Transverse colon (tissue), 4 donors: ENCODE results near the gene ACHE. TPM values are rescaled to one million over a fixed set of nuclear protein-coding genes. Genes with fewer than 3 reads are reported as not detected.
A peak's percentile ranks its signal among the peaks of the same experiment; 100 is the strongest.
"Not testable (repeated sequence)": the region's sequence is repeated elsewhere in the genome, so short reads cannot be mapped to it uniquely, and the experiment has no call there.

ENCODE experiments used
- DNase-seq: peaks from one replicate; pipeline ENCODE4 v3.0.0-alpha.2; 2019
- H3K27ac ChIP-seq, 4 donors: fragments of 200-600 bp; sonication (generic); 2 replicates each; pipeline ENCODE4 v1.5.1; 2016 to 2018; ENCODE audit warnings: inconsistent platforms in 4 of 4
- H3K27me3 ChIP-seq: fragments of 200-600 bp; sonication (generic); 2 replicates; pipeline ENCODE4 v1.5.1; 2017; ENCODE audit warnings: inconsistent platforms
- H3K36me3 ChIP-seq, 4 donors: fragments of 200-600 bp; sonication (generic); 2 replicates each; pipeline ENCODE4 v1.5.1; 2017 to 2019; ENCODE audit warnings: inconsistent platforms in 4 of 4
- H3K4me1 ChIP-seq, 4 donors: fragments of 200-600 bp; sonication (generic); 2 replicates each; pipeline ENCODE4 v1.5.1; 2017 to 2020; ENCODE audit warnings: inconsistent platforms in 4 of 4
- H3K4me3 ChIP-seq, 4 donors: fragments of 200-600 bp; sonication (generic); 1 replicate in 1 of 4; 2 replicates in 3 of 4; pipeline versions ENCODE4 v1.5.1 to v1.6.1; 2017 to 2019; ENCODE audit warnings: inconsistent platforms in 4 of 4
- H3K9me3 ChIP-seq, 2 donors: fragments of 200-600 bp; sonication (generic); 2 replicates each; pipeline ENCODE4 v1.5.1; 2017 to 2019; ENCODE audit warnings: inconsistent platforms in 2 of 2
- EP300 ChIP-seq: sonication (generic); formaldehyde crosslinking; IDR thresholded peaks from one replicate; pipeline ENCODE4 v1.6.1; 2017; ENCODE audit warnings: antibody characterized with exemption, low read depth
- POLR2A ChIP-seq: fragments of 450-650 bp; IDR thresholded peaks from one replicate; pipeline ENCODE4 v1.6.1; 2016; ENCODE audit warnings: antibody characterized with exemption, mild to moderate bottlenecking, moderate library complexity
- POLR2AphosphoS5 ChIP-seq, 3 donors: sonication (generic); formaldehyde crosslinking; IDR thresholded peaks; one replicate each; pipeline ENCODE4 v1.6.1; 2016; ENCODE audit warnings: antibody characterized with exemption in 3 of 3
- WGBS, 2 donors: methylation state at CpG; one replicate each; pipeline ENCODE4 v1.1.5; 2018; ENCODE audit warnings: low coverage in 1 of 2; 5-methylcytosine and 5-hydroxymethylcytosine counted together
- in situ Hi-C, 4 donors: fragments of 200-750 bp; cut with MboI; loops; one replicate each; pipeline versions ENCODE4 v1.15.0 to v1.15.1; 2017; ENCODE audit warnings: low sequenced_read_pairs in 3 of 4, low pct_ligation_motif_present in 1 of 4, low pct_unique_long_range_greater_than_20kb in 1 of 4
- intact Hi-C: fragments of 100-400 bp; cut with DNase I; formaldehyde crosslinking; loops from one replicate; pipeline ENCODE4 v1.15.1; 2023; ENCODE audit warnings: low total_unique reads
- total RNA-seq, 4 donors: library from RNA; depleted of rRNA; stranded (reverse); fragments of >200 nt; gene quantifications; one replicate each; pipeline ENCODE4 v1.1.0, GENCODE V29; 2016
- TF ChIP-seq, protein P1 (sequence below), 5 experiments: fragments of 200-600 bp in 3 of 5; fragments of 450-650 bp in 2 of 5; sonication (generic) in 3 of 5; IDR thresholded peaks; 1 replicate in 2 of 5; 2 replicates in 3 of 5; pipeline ENCODE4 v1.5.1; 2016 to 2017; ENCODE audit warnings: antibody characterized with exemption in 5 of 5, inconsistent platforms in 3 of 5, mild to moderate bottlenecking in 2 of 5, moderate library complexity in 1 of 5

Gene ACHE
- total RNA-seq, 4 donors from 2014 or later: 3.8 to 29.9 (median 14.3) TPM

DNA sequence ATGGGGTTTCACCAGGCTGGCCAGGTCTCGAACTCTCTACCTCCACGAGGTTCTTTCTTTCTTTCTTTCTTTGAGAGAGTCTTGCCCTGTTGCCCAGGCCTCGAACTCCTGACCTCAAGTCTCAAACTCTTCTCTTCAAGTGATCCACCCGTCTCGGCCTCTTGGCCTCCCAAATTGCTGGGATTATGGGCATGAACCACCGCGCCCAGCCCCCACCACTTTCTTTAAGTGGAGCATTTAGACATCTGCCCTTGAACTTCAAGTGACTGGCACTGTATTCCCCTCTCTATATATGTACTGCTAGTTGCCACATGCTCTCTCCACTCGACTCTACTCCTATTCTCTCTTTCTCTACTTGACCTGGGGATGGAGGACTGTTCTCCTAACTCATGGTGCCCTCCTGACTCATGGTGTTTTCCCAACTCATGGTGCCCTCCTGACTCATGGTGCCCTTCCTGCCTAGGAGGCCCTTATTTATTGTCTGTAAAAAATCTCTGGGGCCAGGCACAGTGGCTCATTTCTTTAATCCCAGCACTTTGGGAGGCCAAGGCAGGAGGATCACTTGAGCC, 19.3 kb upstream of the ACHE start:
- TF ChIP-seq, protein P1, sequence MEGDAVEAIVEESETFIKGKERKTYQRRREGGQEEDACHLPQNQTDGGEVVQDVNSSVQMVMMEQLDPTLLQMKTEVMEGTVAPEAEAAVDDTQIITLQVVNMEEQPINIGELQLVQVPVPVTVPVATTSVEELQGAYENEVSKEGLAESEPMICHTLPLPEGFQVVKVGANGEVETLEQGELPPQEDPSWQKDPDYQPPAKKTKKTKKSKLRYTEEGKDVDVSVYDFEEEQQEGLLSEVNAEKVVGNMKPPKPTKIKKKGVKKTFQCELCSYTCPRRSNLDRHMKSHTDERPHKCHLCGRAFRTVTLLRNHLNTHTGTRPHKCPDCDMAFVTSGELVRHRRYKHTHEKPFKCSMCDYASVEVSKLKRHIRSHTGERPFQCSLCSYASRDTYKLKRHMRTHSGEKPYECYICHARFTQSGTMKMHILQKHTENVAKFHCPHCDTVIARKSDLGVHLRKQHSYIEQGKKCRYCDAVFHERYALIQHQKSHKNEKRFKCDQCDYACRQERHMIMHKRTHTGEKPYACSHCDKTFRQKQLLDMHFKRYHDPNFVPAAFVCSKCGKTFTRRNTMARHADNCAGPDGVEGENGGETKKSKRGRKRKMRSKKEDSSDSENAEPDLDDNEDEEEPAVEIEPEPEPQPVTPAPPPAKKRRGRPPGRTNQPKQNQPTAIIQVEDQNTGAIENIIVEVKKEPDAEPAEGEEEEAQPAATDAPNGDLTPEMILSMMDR (IDR thresholded peaks at IDR 0.05): no peak
- TF ChIP-seq POLR2A (no peak), POLR2AphosphoS5 (IDR thresholded peaks at IDR 0.05) (no peak), EP300 (no peak)
- Histone ChIP-seq H3K27ac (no peak overlapping the region), H3K9me3 (no peaks in the 10 kb centered on the region), H3K4me1 (peaks cover 0 to 19% (median 8%) of the 10 kb centered on the region in 4 donors), H3K36me3 (no peaks in the 10 kb centered on the region), H3K4me3 (no peak overlapping the region), H3K27me3 (peaks cover 4% of the 10 kb centered on the region)
- no peak for DNase-seq
- in situ Hi-C loops (no loop called here), intact Hi-C loops (no loop called here)
- 84% methylated on average over 8 of the region's 8 CpGs for WGBS, 2 donors

DNA sequence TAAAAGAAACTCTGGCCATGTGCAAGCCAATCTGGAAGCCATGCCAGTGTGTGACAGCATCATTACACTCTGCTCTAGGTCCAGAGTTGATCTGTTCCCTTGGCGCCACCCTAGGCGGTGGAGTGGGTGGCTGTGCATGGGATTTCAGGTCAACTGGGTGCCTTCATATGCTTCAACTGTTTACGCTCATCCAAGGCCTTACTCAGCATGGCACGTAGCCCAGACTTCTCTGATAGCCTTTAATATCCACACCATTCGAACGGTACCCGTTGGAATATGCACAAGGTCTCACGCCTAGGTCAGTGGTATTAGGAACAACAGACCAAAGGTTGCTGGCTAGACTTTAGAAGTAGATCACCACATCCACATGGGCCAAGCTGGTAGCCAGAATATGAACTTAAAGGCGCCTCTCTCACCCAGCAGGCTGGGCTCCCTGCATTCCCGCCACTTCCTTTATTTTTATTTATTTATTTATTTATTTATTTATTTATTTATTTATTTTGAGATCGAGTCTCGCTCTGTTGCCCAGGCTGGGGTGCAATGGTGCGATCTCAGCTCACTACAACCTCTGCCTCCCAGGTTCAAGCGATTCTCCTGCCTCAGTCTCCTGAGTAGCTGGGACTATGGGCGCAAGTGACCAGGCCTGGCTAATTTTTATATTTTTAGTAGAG, 18.7 kb upstream of the ACHE start:
- WGBS, 2 donors: 86 to 89% methylated on average over 7 to 15 of the region's 15 CpGs
- intact Hi-C loops (no loop called here), in situ Hi-C loops (no loop called here)
- peaks cover 4% of the 10 kb centered on the region for H3K27me3 ChIP-seq
- H3K27ac ChIP-seq: no peak overlapping the region
- no peaks in the 10 kb centered on the region for H3K9me3 ChIP-seq
- TF ChIP-seq, protein P1 (IDR thresholded peaks at IDR 0.05): no peak
- no peak for TF ChIP-seq POLR2AphosphoS5 (IDR thresholded peaks at IDR 0.05)
- no peak for TF ChIP-seq EP300
- TF ChIP-seq POLR2A: no peak
- H3K4me1 ChIP-seq: peaks cover 0 to 23% (median 8%) of the 10 kb centered on the region in 4 donors
- no peaks in the 10 kb centered on the region for H3K36me3 ChIP-seq
- H3K4me3 ChIP-seq: no peak overlapping the region
- peak; percentile 14 for DNase-seq

DNA sequence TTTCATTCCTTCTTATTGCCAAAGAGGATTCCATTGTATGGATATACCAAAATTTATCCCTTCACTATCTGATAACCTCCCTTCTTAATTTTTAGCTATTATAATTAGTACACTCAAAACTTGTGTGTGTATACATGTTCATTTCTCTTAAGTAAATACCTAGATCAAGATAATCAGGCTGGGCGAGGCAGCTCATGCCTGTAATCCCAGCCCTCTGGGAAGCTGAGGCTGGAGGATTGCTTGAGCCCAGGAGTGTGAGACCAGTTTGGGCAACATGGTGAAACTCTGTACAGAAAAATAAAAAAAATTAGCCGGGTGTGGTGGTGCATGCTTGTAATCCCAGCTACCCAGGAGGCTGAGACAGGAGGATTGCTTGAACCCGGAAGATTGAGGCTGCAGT, 15.8 kb upstream of the ACHE start:
- no peaks in the 10 kb centered on the region for H3K9me3 ChIP-seq
- no peak overlapping the region for H3K4me3 ChIP-seq
- peaks cover 0 to 23% (median 8%) of the 10 kb centered on the region in 4 donors for H3K4me1 ChIP-seq
- TF ChIP-seq POLR2A (no peak), POLR2AphosphoS5 (IDR thresholded peaks at IDR 0.05) (no peak), EP300 (no peak)
- TF ChIP-seq, protein P1 (IDR thresholded peaks at IDR 0.05): no peak
- no peaks in the 10 kb centered on the region for H3K36me3 ChIP-seq
- peak overlapping the region in 3 of 4 donors; percentile 10 to 61 (median 33) for H3K27ac ChIP-seq
- in situ Hi-C loops: no loop called here
- peak; percentile 17 for DNase-seq
- intact Hi-C loops: no loop called here
- no peaks in the 10 kb centered on the region for H3K27me3 ChIP-seq
- WGBS, 2 donors: 58 to 69% methylated on average over 3 of the region's 3 CpGs

DNA sequence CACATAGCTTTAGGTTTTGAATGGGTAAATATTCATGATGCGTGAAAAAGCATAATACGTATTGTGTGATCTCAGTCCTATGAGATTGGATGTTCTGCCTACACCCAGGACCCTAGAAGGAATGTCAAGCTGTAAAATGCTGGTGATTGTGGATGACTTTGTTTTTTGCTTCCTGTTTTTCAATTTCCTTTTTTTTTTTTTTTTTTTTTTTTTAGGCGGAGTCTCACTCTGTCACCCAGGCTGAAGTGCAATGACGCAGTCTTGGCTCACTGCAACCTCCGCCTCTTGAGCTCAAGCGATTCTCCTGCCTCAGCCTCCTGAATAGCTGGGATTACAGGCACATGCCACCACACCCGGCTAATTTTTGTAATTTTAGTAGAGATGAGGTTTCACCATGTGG, 14.8 kb upstream of the ACHE start:
- H3K27me3 ChIP-seq, intact Hi-C loops, H3K9me3 ChIP-seq, in situ Hi-C loops, H3K4me3 ChIP-seq, H3K36me3 ChIP-seq: not testable (repeated sequence)
- DNase-seq: peak; percentile 66
- H3K27ac ChIP-seq: peak overlapping the region; percentile 33 to 61 (median 48)
- H3K4me1 ChIP-seq: peaks cover 0 to 18% (median 5%) of the 10 kb centered on the region in 4 donors
- 31 to 53% methylated on average over 6 to 7 of the region's 7 CpGs for WGBS, 2 donors
